Activated CD8-positive, alpha-beta memory T cell treated with anti-CD3 and anti-CD28 coated beads for 1 hour (primary cell): ENCODE data around the gene APOOL.
"Not testable (repeated sequence)": the region's sequence is repeated elsewhere in the genome, so short reads cannot be mapped to it uniquely, and the experiment has no call there.

ENCODE experiments used
- DNase-seq, 2 donors: peaks; one replicate each; pipeline ENCODE4 v3.0.0-alpha.2; 2020; ENCODE audit warnings: low read depth in 1 of 2; ENCODE audit errors: extremely low read depth in 1 of 2

The APOOL gene

GRCh38 chrX:85077247-85077646 lies 73.6 kb downstream of the APOOL start:
- DNase-seq = not testable (repeated sequence)

DNA sequence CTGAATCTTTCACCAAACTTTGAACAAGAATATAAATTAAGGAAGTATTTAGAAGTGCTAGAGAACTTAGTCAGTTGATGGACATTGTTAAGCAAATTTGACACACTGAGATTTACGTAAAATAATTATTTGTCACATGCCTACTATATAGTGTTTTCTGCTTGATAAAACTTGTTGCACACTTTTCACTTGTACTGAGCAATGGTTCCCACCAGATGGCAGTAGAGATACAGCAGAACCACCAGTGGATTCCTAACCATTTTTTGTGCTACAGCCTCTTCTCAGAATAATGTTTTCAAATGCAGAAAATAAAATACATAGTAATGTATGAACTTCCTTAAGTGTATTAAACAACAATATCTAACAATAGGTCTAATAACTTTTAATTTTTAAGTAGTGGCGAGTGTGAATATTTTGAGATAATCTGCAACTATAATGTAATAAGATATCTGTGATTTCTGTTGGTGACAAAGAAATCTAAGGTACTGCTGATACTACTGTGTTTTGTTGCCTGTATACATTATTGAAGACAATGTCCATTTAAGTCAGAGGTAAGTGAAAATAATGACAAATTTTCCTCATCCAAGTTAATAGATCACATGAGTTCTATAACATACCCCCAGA lies 81.2 kb downstream of the APOOL start:
- DNase-seq = no peak

GRCh38 chrX:85089321-85089840 lies 85.7 kb downstream of the APOOL start:
- DNase-seq = no peak

DNA sequence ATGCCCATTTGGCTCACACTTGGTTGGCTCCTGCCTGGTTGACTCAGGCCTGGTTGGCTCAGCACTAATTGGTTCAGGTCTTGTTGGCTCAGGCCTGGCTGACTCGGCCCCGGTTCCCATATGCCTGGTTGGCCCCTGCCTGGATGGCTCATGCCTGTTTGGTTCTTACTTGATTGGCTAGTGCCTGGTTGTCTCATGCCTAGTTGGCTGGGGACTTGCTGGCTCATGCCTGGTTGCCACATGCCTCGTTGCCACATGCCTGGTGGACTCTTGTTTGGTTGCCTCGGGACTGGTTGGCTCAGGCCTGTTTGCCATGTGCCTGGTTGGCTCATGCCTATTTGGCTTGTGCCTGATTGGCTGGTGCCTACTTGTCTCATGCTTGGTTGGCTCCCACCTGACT lies 103.7 kb downstream of the APOOL start:
- no peak for DNase-seq

DNA sequence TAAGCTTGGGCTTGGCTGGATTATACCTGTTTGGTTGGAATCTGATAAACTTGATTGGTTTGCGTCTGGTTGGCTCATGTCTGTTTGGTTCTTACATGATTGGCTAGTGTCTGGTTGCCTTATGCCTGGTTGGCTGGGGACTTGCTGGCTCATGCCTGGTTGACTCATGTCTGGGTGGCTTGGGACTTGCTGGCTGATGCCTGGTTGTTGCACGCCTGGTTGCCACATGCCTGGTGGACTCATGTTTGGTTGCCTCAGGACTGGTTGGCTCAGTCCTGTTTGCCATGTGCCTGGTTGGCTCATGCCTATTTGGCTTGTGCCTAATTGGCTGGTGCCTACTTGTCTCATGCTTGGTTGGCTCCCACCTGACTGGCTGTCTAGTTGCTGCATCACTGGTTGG lies 104.5 kb downstream of the APOOL start:
- no peak for DNase-seq

- no peak for DNase-seq
Measured at GRCh38 chrX:85109235-85109634, 105.6 kb downstream of the APOOL start.

- no peak for DNase-seq
Measured at GRCh38 chrX:85111347-85111746, 107.7 kb downstream of the APOOL start.

DNA sequence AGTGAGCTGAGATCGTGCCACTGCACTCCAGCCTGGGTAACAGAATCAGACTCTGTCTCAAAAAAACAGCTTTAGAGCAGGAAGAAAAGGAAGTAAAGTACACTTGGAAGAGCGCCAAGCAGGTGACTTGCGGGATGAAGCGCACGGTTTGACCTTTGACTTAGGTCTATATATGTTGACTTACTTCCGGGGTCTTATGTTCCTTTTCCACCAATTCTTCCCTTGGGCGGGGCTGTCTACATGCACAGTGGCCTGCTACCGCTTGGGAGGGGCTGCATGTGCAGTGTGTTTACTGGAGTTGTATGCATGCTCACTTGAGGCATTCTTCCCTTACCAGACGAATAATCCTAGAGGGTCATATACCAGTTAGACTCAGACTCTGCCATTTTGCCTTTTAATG lies 108.6 kb downstream of the APOOL start:
- no peak for DNase-seq

GRCh38 chrX:85113746-85114145 lies 110.1 kb downstream of the APOOL start:
- no peak for DNase-seq

DNA sequence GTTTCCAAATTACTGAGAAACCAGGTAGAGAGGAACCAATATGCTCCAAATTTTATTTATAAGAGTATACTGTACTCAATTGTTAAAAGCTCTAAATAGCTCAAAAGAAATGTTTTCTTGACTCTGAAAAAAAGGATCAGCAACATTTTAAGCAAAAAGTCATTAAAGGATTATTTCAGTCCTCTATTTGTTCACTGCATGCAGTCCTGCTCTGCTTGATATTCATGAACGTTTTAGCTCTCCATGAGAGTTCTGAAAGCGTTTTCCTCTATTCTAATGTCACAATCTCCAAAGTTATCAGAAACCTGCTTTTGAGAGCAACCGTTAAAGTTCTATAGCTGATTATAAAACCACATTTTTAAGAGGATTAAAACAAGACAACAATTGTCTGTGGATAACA lies 110.5 kb downstream of the APOOL start:
- no peak for DNase-seq

DNA sequence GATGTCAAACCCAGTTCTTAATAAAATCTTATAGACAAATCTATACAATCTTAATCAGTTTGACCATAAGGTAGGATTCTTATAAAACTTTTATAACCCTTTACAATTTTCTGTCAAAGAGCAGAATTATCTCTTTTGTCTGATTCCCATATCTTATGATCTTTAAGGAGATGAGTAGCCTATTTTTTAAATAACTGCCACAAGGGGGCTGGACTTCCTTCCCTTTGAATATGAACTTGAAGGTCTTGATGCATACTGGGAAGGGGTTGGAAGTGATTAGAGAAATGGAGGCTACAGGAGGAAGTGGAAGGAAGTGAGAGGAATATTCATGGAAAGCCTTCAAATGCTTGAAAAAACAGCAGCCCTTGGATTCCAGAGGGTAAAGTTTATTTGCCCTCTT lies 111.1 kb downstream of the APOOL start:
- DNase-seq = no peak

GRCh38 chrX:85115252-85115651 lies 111.6 kb downstream of the APOOL start:
- DNase-seq = no peak

- DNase-seq = no peak
Measured at GRCh38 chrX:85136409-85136808, 132.7 kb downstream of the APOOL start.

- no peak for DNase-seq
Measured at GRCh38 chrX:85139422-85139821, 135.7 kb downstream of the APOOL start.

- DNase-seq = no peak
Measured at GRCh38 chrX:85140964-85141363, 137.3 kb downstream of the APOOL start.
